Fibroblast of lung (primary cell): ENCODE results near the gene SERPINB2. TPM values are rescaled to one million over a fixed set of nuclear protein-coding genes. Genes with fewer than 3 reads are reported as not detected.

Experiments
- DNase-seq, 2 donors: peaks; one replicate each; pipeline versions ENCODE4 v3.0.0 to v3.0.0-alpha.2; 2010; ENCODE audit warnings: low read depth in 2 of 2
- H2AFZ ChIP-seq: 2 replicates; pipeline ENCODE4 v1.5.1; 2012; ENCODE audit warnings: low read length, control low read depth, inconsistent platforms
- H3K27ac ChIP-seq: 2 replicates; pipeline ENCODE4 v1.5.1; 2011; ENCODE audit warnings: low read length, control low read depth; ENCODE audit not compliant: insufficient read depth
- H3K27me3 ChIP-seq: 2 replicates; pipeline ENCODE4 v1.5.1; 2011; ENCODE audit warnings: mild to moderate bottlenecking, low read length; ENCODE audit not compliant: control insufficient read depth, insufficient read depth
- H3K36me3 ChIP-seq: 2 replicates; pipeline ENCODE4 v1.5.1; 2011; ENCODE audit warnings: low read length; ENCODE audit not compliant: control insufficient read depth, insufficient read depth
- H3K4me1 ChIP-seq: 2 replicates; pipeline ENCODE4 v1.5.1; 2011; ENCODE audit warnings: low read length; ENCODE audit not compliant: control insufficient read depth, insufficient read depth; ENCODE audit errors: extremely low read depth
- H3K4me2 ChIP-seq: 2 replicates; pipeline ENCODE4 v1.5.1; 2011; ENCODE audit warnings: low read length, control low read depth; ENCODE audit not compliant: insufficient read depth; ENCODE audit errors: extremely low read depth
- H3K4me3 ChIP-seq, 4 experiments: fragments of 200-600 bp in 1 of 4; sonication (generic) in 1 of 4; replicated peaks in 1 of 4; 2 replicates each; pipeline ENCODE4 v1.5.1; 2011 to 2016; ENCODE audit warnings: low read length in 4 of 4, low read depth in 3 of 4, mild to moderate bottlenecking in 3 of 4, control low read depth in 2 of 4, inconsistent platforms in 1 of 4, mixed read lengths in 1 of 4; ENCODE audit not compliant: insufficient read depth in 1 of 4; ENCODE audit errors: control extremely low read depth in 1 of 4
- H3K79me2 ChIP-seq: 2 replicates; pipeline ENCODE4 v1.5.1; 2012; ENCODE audit warnings: mild to moderate bottlenecking, low read length, inconsistent platforms; ENCODE audit not compliant: control insufficient read depth, insufficient read depth
- H3K9ac ChIP-seq: 2 replicates; pipeline ENCODE4 v1.5.1; 2011; ENCODE audit warnings: mild to moderate bottlenecking, low read length, control low read depth; ENCODE audit not compliant: insufficient read depth
- H3K9me3 ChIP-seq: 2 replicates; pipeline ENCODE4 v1.5.1; 2012; ENCODE audit warnings: low read depth, low read length; ENCODE audit not compliant: control insufficient read depth, insufficient read depth
- H4K20me1 ChIP-seq: 2 replicates; pipeline ENCODE4 v1.5.1; 2011; ENCODE audit warnings: low read length; ENCODE audit not compliant: control insufficient read depth, insufficient read depth; ENCODE audit errors: extremely low read depth
- EZH2 ChIP-seq: IDR thresholded peaks from 2 replicates; pipeline ENCODE4 v1.5.1; 2012; ENCODE audit warnings: low read length, control low read depth, mild to moderate bottlenecking; ENCODE audit errors: missing control alignments
- polyA plus RNA-seq, 2 donors: library from polyadenylated mRNA; depleted of rRNA in 1 of 2; stranded (reverse) in 1 of 2; unstranded in 1 of 2; fragments of >200 nt; gene quantifications; 2 replicates each; pipeline ENCODE4 v1.2.1, GENCODE V29; 2011 to 2012; ENCODE audit warnings: missing spikeins in 1 of 2
- total RNA-seq: library from RNA; depleted of rRNA; stranded (reverse); fragments of >200 nt; gene quantifications from 2 replicates; pipeline ENCODE4 v1.2.1, GENCODE V29; 2014
- TF ChIP-seq, protein P1 (sequence below), 2 donors: IDR thresholded peaks in 1 of 2; conservative IDR thresholded peaks in 1 of 2; 1 replicate in 1 of 2; 2 replicates in 1 of 2; pipeline ENCODE4 v1.5.1; 2011 to 2012; ENCODE audit warnings: low read length in 2 of 2, control low read depth in 1 of 2, inconsistent platforms in 1 of 2, low read depth in 1 of 2, mild to moderate bottlenecking in 1 of 2

Gene SERPINB2
- total and polyA plus RNA-seq, 2 donors (not counting 1 experiment from before 2014, with no cell fraction given): 12.1 to 25.0 TPM

DNA sequence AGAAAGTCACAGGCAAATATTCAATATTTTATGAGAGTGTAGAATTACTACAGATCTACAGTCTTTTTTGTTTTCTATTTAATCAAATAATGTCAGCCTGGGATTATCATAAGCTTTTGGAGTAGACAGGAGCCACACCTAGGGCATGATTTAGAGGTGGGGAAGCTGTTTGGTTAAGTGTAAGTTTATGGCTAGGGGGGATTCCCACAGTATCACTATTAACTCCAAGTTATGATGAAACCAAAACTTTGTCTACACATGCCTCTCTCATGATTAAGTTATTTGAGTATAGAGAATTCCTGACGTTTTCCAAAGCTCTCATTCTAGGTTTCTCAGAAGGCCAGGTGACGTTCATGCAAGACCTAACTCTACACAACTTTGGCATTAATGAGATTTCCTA is 22.4 kb downstream of the SERPINB2 start:
- no peak overlapping the region for H3K9ac ChIP-seq
- H4K20me1 ChIP-seq: no peaks in the 10 kb centered on the region
- H3K79me2 ChIP-seq: no peaks in the 10 kb centered on the region
- no peak for TF ChIP-seq EZH2
- TF ChIP-seq, protein P1, sequence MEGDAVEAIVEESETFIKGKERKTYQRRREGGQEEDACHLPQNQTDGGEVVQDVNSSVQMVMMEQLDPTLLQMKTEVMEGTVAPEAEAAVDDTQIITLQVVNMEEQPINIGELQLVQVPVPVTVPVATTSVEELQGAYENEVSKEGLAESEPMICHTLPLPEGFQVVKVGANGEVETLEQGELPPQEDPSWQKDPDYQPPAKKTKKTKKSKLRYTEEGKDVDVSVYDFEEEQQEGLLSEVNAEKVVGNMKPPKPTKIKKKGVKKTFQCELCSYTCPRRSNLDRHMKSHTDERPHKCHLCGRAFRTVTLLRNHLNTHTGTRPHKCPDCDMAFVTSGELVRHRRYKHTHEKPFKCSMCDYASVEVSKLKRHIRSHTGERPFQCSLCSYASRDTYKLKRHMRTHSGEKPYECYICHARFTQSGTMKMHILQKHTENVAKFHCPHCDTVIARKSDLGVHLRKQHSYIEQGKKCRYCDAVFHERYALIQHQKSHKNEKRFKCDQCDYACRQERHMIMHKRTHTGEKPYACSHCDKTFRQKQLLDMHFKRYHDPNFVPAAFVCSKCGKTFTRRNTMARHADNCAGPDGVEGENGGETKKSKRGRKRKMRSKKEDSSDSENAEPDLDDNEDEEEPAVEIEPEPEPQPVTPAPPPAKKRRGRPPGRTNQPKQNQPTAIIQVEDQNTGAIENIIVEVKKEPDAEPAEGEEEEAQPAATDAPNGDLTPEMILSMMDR (conservative IDR thresholded peaks at IDR 0.05 in 1 of 2, IDR thresholded peaks at IDR 0.05 in 1 of 2; ENCODE audit: low read depth in 1 of 2, low read length in 2 of 2): no peak
- no peaks in the 10 kb centered on the region for H3K27me3 ChIP-seq
- no peaks in the 10 kb centered on the region for H3K36me3 ChIP-seq
- H3K4me2 ChIP-seq: no peak overlapping the region
- no peaks in the 10 kb centered on the region for H3K9me3 ChIP-seq
- no peak overlapping the region for H2AFZ ChIP-seq
- no peak overlapping the region for H3K4me3 ChIP-seq
- no peak for DNase-seq
- no peak overlapping the region for H3K27ac ChIP-seq
- H3K4me1 ChIP-seq: no peaks in the 10 kb centered on the region

DNA sequence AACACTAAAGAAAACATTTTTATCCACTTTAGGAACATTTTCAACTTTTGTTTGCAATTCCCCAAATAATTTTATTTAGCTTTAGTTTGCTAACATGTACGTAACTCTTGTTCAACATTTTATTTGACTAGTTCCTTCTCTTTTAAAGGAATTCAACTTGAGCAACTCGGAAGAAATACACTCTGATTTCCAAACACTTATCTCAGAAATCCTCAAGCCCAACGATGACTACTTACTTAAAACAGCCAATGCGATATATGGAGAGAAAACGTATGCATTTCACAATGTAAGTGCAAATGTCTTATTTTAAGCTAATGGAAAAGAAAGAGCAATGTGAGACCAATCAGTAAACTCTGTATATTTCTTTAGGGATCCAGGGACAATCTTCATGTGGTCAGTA is 30.3 kb downstream of the SERPINB2 start:
- no peaks in the 10 kb centered on the region for H4K20me1 ChIP-seq
- H3K4me2 ChIP-seq: no peak overlapping the region
- no peak overlapping the region for H2AFZ ChIP-seq
- no peaks in the 10 kb centered on the region for H3K4me1 ChIP-seq
- H3K9me3 ChIP-seq: no peaks in the 10 kb centered on the region
- no peaks in the 10 kb centered on the region for H3K36me3 ChIP-seq
- H3K79me2 ChIP-seq: no peaks in the 10 kb centered on the region
- no peak overlapping the region for H3K27ac ChIP-seq
- DNase-seq: no peak
- H3K27me3 ChIP-seq: no peaks in the 10 kb centered on the region
- no peak overlapping the region for H3K9ac ChIP-seq
- TF ChIP-seq EZH2: no peak
- TF ChIP-seq, protein P1 (conservative IDR thresholded peaks at IDR 0.05 in 1 of 2, IDR thresholded peaks at IDR 0.05 in 1 of 2; ENCODE audit: low read depth in 1 of 2, low read length in 2 of 2): no peak
- H3K4me3 ChIP-seq: no peak overlapping the region

DNA sequence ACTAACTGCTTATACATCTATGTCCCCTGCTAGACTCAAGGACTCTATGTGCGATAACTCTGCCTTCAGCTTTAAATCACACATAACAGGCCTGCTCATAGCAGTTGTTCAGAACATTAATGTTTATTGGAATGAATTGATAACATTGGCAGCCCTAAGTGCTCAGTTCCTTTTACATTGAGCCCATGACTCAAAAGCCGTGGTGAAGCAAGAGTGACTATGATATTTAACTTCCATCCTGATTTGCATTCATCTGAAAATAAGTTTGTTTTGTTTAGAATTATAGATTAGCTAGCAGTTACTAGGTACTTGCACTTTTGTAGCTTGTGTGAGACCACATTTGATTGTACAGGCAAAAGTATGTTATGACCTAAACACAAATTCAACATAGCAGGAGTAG is 34.5 kb downstream of the SERPINB2 start:
- Histone ChIP-seq H2AFZ (no peak overlapping the region), H3K4me2 (no peak overlapping the region), H3K36me3 (no peaks in the 10 kb centered on the region), H3K79me2 (no peaks in the 10 kb centered on the region), H3K4me1 (no peaks in the 10 kb centered on the region), H3K27ac (no peak overlapping the region), H3K9ac (no peak overlapping the region), H3K27me3 (no peaks in the 10 kb centered on the region), H4K20me1 (no peaks in the 10 kb centered on the region), H3K4me3 (no peak overlapping the region), H3K9me3 (no peaks in the 10 kb centered on the region)
- no peak for DNase-seq
- TF ChIP-seq EZH2: no peak
